22Rv1 (cell line): ENCODE data around the gene PARN.
A peak's percentile ranks its signal among the peaks of the same experiment; 100 is the strongest.

ENCODE experiments used
- H3K27ac ChIP-seq: fragments of 450-650 bp; 2 replicates; pipeline ENCODE4 v1.5.1; 2017
- ZFX ChIP-seq: fragments of 450-650 bp; IDR thresholded peaks from 2 replicates; pipeline ENCODE4 v1.6.1; 2017; ENCODE audit warnings: antibody characterized with exemption, borderline replicate concordance
- TF ChIP-seq, protein P1 (sequence below): fragments of 450-650 bp; IDR thresholded peaks from 2 replicates; pipeline ENCODE4 v1.5.1; 2017; ENCODE audit warnings: mild to moderate bottlenecking

PARN gene

DNA sequence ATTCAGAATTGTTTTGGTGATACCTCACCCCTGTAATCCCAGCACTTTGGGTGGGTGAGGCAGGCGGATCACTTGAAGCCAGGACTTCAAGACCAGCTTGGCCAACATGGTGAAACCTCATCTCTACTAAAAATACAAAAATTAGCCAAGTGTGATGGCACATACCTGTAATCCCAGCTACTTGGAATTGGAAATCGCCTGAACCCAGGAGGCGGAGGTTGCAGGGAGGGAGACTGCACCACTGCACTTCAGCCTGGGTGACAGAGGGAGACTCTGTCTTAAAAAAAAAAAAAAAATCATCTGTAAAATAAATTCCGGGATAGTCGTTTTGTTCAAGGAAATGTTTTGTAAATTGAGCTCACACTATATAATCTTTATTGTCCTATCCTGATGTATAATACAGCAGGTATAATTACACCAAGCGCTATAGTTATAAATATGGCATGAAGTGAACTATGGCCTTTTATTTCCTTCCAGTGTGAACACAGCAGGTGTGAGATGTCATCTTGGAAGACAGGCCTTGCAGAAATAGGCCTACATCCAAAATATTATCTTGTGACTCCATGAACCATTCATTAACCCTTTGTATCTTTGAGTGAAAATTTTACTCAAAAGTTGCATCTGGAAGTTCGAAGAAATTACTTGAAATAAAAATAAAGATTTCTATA, 38.6 kb upstream of the PARN start:
- no peak for TF ChIP-seq ZFX
- TF ChIP-seq, protein P1, sequence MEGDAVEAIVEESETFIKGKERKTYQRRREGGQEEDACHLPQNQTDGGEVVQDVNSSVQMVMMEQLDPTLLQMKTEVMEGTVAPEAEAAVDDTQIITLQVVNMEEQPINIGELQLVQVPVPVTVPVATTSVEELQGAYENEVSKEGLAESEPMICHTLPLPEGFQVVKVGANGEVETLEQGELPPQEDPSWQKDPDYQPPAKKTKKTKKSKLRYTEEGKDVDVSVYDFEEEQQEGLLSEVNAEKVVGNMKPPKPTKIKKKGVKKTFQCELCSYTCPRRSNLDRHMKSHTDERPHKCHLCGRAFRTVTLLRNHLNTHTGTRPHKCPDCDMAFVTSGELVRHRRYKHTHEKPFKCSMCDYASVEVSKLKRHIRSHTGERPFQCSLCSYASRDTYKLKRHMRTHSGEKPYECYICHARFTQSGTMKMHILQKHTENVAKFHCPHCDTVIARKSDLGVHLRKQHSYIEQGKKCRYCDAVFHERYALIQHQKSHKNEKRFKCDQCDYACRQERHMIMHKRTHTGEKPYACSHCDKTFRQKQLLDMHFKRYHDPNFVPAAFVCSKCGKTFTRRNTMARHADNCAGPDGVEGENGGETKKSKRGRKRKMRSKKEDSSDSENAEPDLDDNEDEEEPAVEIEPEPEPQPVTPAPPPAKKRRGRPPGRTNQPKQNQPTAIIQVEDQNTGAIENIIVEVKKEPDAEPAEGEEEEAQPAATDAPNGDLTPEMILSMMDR = no peak
- no peak overlapping the region for H3K27ac ChIP-seq

DNA sequence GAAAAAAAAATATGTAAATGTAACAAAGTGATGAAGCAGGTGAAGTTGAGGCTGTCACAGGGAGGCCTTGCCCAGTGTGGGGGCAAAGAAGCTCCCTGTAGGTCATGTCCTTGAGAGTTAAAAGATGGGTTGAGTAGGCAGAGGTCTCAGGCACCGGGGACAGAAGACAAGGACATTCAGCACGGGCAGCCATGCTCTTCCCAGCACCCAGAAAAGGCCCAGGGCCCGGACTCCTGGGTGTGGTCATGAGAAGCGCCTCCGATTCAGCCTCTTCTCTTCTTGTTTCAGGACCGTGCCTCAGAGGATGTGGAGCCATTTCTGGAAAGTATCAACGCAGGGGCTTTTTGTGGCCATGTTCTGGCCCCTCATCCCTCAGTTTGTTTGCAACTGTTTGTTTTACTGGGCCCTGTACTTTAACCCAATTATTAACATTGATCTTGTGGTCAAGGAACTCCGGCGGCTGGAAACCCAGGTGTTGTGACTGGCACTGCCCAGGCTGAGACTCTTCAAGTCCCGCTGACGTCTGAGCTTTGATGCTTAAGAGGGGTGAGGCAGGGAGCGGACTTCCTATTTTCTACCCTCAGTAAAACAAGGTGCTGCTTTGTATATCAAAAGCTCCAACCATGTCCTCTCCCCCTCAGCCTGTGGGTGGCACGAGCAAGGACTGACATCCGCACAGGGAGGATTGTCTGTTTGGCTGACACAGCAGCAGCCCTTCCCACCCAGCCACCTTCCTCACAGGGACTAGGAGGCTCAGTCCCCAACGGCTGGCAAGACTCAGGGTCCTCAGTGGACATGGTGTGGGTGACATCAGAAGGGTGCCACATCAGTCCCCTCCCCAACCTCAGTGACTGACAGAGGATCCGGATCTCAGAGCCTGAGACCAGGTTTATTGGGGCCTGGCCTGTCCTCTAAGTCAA, 37.5 kb upstream of the PARN start:
- TF ChIP-seq ZFX = no peak
- TF ChIP-seq, protein P1 = no peak
- H3K27ac ChIP-seq = no peak overlapping the region

DNA sequence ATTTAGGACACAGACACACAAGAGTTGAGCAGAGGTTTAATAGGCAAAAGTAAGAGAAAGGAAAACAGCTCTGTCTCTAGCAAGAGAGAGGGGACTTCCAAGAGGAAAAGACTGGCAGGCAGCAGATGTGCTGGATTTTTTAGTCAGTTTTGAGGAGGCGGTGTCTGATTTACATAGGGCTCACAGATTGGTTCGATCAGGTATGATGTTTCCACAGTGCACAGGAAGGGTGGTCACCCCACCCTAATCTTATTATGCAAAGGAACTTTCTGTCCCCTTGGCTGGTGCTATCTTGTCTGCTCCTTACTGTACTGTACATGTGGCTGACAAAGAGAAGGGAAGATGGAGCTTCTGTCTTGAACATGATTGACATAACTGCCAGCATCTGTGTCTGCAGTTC, 28.0 kb upstream of the PARN start:
- TF ChIP-seq, protein P1 = no peak
- TF ChIP-seq ZFX = no peak

DNA sequence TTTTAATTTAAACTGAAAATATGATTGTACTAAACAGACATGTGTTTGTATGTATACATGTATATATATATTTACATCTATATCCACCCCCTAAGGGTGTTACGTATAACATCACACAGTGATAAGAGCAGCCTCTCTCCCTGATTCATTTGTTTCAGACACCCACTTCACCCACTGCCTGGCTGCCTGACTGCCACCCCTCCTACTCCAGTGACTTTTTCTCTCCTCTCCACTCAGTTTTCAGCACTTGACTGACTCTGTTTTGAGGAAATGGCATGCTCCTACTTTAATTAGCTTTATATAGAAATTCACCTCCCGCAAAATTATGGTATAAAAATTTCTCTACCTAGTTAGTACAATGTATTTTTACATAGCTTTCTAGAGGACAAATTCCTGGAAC, 22.7 kb upstream of the PARN start:
- TF ChIP-seq, protein P1 = no peak
- H3K27ac ChIP-seq = no peak overlapping the region

More for the DNA sequence above, 28.0 kb upstream of the PARN start:
- H3K27ac ChIP-seq = peak overlapping the region; percentile 91

DNA sequence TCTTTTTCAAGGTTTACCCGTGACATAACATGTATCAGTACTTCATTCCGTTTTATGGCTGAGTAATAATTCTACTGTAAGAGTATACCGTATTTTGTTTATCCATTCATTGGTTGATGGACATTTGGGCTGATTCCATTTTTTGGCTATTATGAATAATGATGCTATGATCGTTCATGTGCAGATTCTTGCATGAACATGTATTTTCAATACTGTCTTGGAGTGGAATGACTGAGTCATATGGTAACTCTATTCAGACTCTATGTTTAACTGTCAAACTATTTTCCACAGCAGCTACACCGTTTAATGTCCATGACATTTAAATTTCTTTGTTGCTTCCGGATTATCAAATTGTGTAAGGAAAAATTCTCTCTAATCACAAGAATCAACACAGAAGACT, 20.6 kb upstream of the PARN start:
- TF ChIP-seq ZFX = no peak
- TF ChIP-seq, protein P1 = no peak
- no peak overlapping the region for H3K27ac ChIP-seq

DNA sequence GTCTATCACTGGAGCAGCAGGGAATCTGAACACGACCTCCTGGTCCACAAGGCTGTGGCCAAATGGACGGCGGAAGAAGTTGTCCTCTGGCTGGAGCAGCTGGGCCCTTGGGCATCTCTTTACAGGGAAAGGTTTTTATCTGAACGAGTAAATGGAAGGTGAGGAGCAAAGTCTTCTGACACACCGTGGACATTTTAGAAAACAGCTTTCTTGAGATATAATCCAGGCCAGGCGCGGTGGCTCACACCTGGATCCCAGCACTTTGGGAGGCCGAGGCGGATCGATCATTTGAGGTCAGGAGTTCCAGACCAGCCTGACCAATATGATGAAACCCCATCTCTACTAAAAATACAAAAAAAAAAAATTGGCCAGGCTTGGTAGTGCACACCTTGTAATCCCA, 19.8 kb upstream of the PARN start:
- no peak for TF ChIP-seq ZFX
- TF ChIP-seq, protein P1 = no peak
- no peak overlapping the region for H3K27ac ChIP-seq

DNA sequence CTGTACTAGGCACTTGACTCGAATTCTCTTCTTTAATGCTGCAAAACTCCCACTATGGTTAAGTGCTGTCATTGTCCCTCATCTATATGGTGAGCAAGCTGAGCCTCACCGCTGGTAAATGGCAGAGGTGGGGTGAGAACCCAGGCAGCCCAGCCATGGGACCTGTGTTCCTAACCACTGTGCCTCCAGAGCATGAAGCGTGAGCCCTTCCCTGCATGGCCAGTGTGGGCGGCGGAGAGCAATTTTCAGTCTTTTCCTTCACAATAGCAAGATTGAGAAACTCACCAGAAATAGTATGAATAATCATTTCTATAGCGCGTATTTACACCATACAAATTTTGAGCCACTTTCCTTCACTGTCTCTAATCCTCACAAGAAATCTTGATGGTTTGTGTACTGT, 11.9 kb upstream of the PARN start:
- H3K27ac ChIP-seq = peak overlapping the region; percentile 14; the same call in 1 of the 2 replicates
- TF ChIP-seq ZFX = no peak
- TF ChIP-seq, protein P1 = no peak
